RWPE1 (cell line): Measurements from ENCODE around the gene CNOT11.

Experiments
- CTCF ChIA-PET: fragments of 350-600 bp; sonication (Branson Sonifier 250); formaldehyde crosslinking; extraction: SDS; loops from one replicate; lab custom pipeline; 2021; lab: Yijun Ruan, JAX
- POLR2A ChIA-PET: fragments of 400-600 bp; formaldehyde crosslinking; extraction: SDS; loops from one replicate; lab custom pipeline; 2020; ENCODE audit warnings: antibody characterized with exemption; ENCODE audit not compliant: low non-redundant PET; lab: Yijun Ruan, JAX
- DNase-seq: peaks from one replicate; pipeline ENCODE4 v3.0.0; 2012; ENCODE audit warnings: low spot score
- H3K27ac ChIP-seq: fragments of 450-650 bp; 2 replicates; pipeline ENCODE4 v1.5.1; 2017
- TF ChIP-seq, protein P1 (sequence below): fragments of 450-650 bp; conservative IDR thresholded peaks from 2 replicates; pipeline ENCODE4 v1.5.1; 2017; ENCODE audit warnings: low read depth, mild to moderate bottlenecking

Gene CNOT11

GRCh38 chr2:101282980-101283379, 30.3 kb downstream of the CNOT11 start:
- ChIA-PET CTCF (interaction anchor here (0.8 kb wide), 1 partner anchor 59 kb away, joined by 3 read pairs; no protein-coding TSS in a partner anchor), POLR2A (no interaction called here)
- TF ChIP-seq, protein P1, sequence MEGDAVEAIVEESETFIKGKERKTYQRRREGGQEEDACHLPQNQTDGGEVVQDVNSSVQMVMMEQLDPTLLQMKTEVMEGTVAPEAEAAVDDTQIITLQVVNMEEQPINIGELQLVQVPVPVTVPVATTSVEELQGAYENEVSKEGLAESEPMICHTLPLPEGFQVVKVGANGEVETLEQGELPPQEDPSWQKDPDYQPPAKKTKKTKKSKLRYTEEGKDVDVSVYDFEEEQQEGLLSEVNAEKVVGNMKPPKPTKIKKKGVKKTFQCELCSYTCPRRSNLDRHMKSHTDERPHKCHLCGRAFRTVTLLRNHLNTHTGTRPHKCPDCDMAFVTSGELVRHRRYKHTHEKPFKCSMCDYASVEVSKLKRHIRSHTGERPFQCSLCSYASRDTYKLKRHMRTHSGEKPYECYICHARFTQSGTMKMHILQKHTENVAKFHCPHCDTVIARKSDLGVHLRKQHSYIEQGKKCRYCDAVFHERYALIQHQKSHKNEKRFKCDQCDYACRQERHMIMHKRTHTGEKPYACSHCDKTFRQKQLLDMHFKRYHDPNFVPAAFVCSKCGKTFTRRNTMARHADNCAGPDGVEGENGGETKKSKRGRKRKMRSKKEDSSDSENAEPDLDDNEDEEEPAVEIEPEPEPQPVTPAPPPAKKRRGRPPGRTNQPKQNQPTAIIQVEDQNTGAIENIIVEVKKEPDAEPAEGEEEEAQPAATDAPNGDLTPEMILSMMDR = no peak
- H3K27ac ChIP-seq = no peak overlapping the region
- no peak for DNase-seq

GRCh38 chr2:101286684-101287083, 34.0 kb downstream of the CNOT11 start:
- POLR2A ChIA-PET = no interaction called here
- TF ChIP-seq, protein P1 = no peak
- DNase-seq = no peak
- CTCF ChIA-PET = no interaction called here
- no peak overlapping the region for H3K27ac ChIP-seq

GRCh38 chr2:101287303-101287702, 34.6 kb downstream of the CNOT11 start:
- TF ChIP-seq, protein P1 = no peak
- CTCF ChIA-PET = interaction anchor here (0.6 kb wide), 1 partner anchor 54 kb away, joined by 4 read pairs; no protein-coding TSS in a partner anchor
- H3K27ac ChIP-seq = no peak overlapping the region
- POLR2A ChIA-PET = no interaction called here
- no peak for DNase-seq

- ChIA-PET POLR2A (interaction anchor here (0.6 kb wide), 1 partner anchor 339 kb away, joined by 8 read pairs; no protein-coding TSS in a partner anchor), CTCF (no interaction called here)
- no peak for DNase-seq
- no peak overlapping the region for H3K27ac ChIP-seq
- TF ChIP-seq, protein P1 = no peak
Measured at GRCh38 chr2:101290711-101291110, 38.0 kb downstream of the CNOT11 start.

DNA sequence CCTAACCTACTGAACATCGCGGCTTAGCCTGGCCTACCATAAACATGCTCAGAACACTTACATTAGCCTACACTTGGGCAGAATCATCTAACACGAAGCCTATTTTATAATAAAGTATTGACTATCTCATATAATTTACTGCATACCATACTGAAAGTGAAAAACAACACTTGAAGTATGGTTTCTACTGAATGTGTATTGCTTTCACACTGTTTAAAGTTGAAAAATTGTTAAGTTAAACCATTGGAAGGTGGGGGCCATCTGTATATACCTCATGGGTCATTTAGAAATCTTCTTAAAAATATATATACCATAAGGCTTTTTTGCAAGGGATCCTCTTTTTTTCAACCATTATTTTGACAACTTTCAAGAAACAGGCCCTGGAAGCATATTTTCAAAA, 39.3 kb downstream of the CNOT11 start:
- POLR2A ChIA-PET = no interaction called here
- CTCF ChIA-PET = no interaction called here
- TF ChIP-seq, protein P1 = no peak
- no peak overlapping the region for H3K27ac ChIP-seq
- no peak for DNase-seq

DNA sequence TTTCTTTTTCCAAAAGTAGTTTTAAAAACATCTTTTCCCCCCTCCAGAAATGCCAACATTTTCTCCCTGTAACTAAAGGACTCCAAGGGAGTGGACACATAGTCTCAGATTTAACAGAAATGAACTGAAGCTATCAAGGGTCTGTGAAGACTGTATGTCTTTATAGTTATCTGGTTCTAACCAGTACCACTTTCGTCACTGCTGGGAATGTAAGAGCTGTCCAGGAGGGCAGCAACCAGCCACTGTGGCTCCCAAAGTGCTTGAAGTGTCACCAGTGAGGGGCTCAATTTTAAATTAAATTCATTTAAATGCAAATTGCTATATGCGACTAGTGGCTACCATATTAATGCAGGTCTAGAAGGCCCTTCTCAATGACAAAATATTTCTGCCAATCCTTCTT, 40.9 kb downstream of the CNOT11 start:
- DNase-seq = no peak
- POLR2A ChIA-PET = no interaction called here
- TF ChIP-seq, protein P1 = no peak
- CTCF ChIA-PET = no interaction called here
- no peak overlapping the region for H3K27ac ChIP-seq
